HT-29 (cell line): ENCODE data around the gene ARHGAP5. TPM values are rescaled to one million over a fixed set of nuclear protein-coding genes. Genes with fewer than 3 reads are reported as not detected.

ENCODE experiments used
- DNase-seq: peaks from one replicate; pipeline ENCODE4 v3.0.0-alpha.2; 2015; ENCODE audit warnings: low spot score
- small RNA-seq: library from RNA; depleted of rRNA; stranded (forward); fragments of <200 nt; gene quantifications from one replicate; pipeline ENCODE3, GENCODE V24; 2014
- total RNA-seq: library from RNA; depleted of rRNA; stranded (reverse); fragments of >200 nt; shearing (Covaris generic); gene quantifications from 2 replicates; pipeline ENCODE4 v1.2.3, GENCODE V29; 2014; rRNA removed

Gene ARHGAP5
- total RNA-seq, 1 experiment from 2014 or later = 30.3 TPM

DNA sequence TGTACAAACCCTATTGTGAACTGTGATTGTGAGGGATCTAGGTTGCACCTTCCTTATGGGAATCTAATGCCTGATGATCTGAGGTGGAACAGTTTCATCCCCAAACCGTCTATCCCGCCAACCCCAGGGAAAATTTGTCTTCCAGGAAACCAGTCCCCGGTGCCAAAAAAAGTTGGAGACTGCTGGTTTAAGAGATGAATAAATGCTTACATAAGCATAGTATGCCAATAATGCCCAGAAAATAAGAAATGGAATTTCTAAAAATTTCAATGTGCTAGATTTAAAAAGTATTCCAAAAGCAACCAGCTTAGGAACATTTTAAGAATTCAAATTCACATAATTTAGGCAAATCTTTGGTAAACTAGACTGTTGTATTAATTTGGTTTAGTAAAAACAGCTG lies 131.4 kb downstream of the ARHGAP5 start:
- no peak for DNase-seq

Small RNA genes lying within 50 kb of the gene (small RNA-seq; reads per million reads assigned to genes)
- gene RNU6-7 (not detected), gene RNU6-8 (0.22 reads per million)

Other genes starting within 250 kb of the ARHGAP5 start
- gene RNU6-7, start 124.7 kb downstream of the ARHGAP5 start, total RNA-seq = not detected in 2 replicates
- not detected in 2 replicates for gene RNU6-8, start 126.0 kb downstream of the ARHGAP5 start, total RNA-seq